Neural progenitor cell (in vitro differentiated cells): ENCODE measurements around the gene CIC. TPM values are rescaled to one million over a fixed set of nuclear protein-coding genes. Genes with fewer than 3 reads are reported as not detected.
A peak's percentile ranks its signal among the peaks of the same experiment; 100 is the strongest.

ENCODE experiments used
- DNase-seq: peaks from one replicate; pipeline ENCODE4 v3.0.0-alpha.2; 2016; ENCODE audit warnings: low spot score
- H2AFZ ChIP-seq: fragments of 200-600 bp; sonication (generic); replicated peaks from 2 replicates; pipeline ENCODE4 v1.6.1; 2016; ENCODE audit warnings: antibody characterized with exemption
- H3F3A ChIP-seq: fragments of 200-600 bp; sonication (generic); 2 replicates; pipeline ENCODE4 v1.6.1; 2016; ENCODE audit warnings: antibody characterized with exemption, low read depth
- H3K27ac ChIP-seq: fragments of 200-600 bp; sonication (generic); 2 replicates; pipeline ENCODE4 v1.5.1; 2016; ENCODE audit warnings: mild to moderate bottlenecking
- H3K27me3 ChIP-seq: fragments of 200-600 bp; sonication (generic); 2 replicates; pipeline ENCODE4 v1.6.1; 2016; ENCODE audit warnings: mild to moderate bottlenecking, moderate library complexity
- H3K36me3 ChIP-seq: fragments of 200-600 bp; sonication (generic); 2 replicates; pipeline ENCODE4 v1.5.1; 2016
- H3K4me1 ChIP-seq: fragments of 200-600 bp; sonication (generic); 2 replicates; pipeline ENCODE4 v1.6.1; 2016; ENCODE audit warnings: mixed run types
- H3K4me2 ChIP-seq: fragments of 200-600 bp; sonication (generic); 2 replicates; pipeline ENCODE4 v1.6.1; 2016
- H3K4me3 ChIP-seq: fragments of 200-600 bp; sonication (generic); 2 replicates; pipeline ENCODE4 v1.5.1; 2016
- H3K79me2 ChIP-seq: fragments of 200-600 bp; sonication (generic); 2 replicates; pipeline ENCODE4 v1.6.1; 2016; ENCODE audit warnings: low read depth
- H3K9ac ChIP-seq: fragments of 200-600 bp; sonication (generic); 2 replicates; pipeline ENCODE4 v1.6.1; 2016
- H3K9me3 ChIP-seq: fragments of 200-600 bp; sonication (generic); 2 replicates; pipeline ENCODE4 v1.5.1; 2016; ENCODE audit warnings: low read depth
- H4K20me1 ChIP-seq: fragments of 200-600 bp; sonication (generic); 2 replicates; pipeline ENCODE4 v1.6.1; 2016; ENCODE audit warnings: low read depth
- H3K27ac Mint-ChIP-seq: 3 replicates; pipeline ENCODE4 v1.8.0; 2021; ENCODE audit warnings: mixed read lengths
- H3K27me3 Mint-ChIP-seq: 2 replicates; pipeline ENCODE4 v1.8.0; 2022; ENCODE audit warnings: low read depth, mild to moderate bottlenecking, inconsistent platforms, moderate library complexity, mixed read lengths; ENCODE audit not compliant: insufficient read depth
- H3K36me3 Mint-ChIP-seq: 3 replicates; pipeline ENCODE4 v1.8.0; 2021; ENCODE audit warnings: mixed read lengths
- H3K4me1 Mint-ChIP-seq: 3 replicates; pipeline ENCODE4 v1.8.0; 2021; ENCODE audit warnings: mixed read lengths
- H3K4me3 Mint-ChIP-seq: 3 replicates; pipeline ENCODE4 v1.8.0; 2021; ENCODE audit warnings: mild to moderate bottlenecking, moderate library complexity, mixed read lengths
- H3K9me3 Mint-ChIP-seq: 3 replicates; pipeline ENCODE4 v1.8.0; 2020; ENCODE audit warnings: mixed read lengths
- CTCF ChIP-seq: fragments of 200-600 bp; sonication (generic); IDR thresholded peaks from 2 replicates; pipeline ENCODE4 v1.5.1; 2017; ENCODE audit warnings: antibody characterized with exemption, mild to moderate bottlenecking
- EZH2 ChIP-seq: fragments of 200-600 bp; sonication (generic); IDR thresholded peaks from 2 replicates; pipeline ENCODE4 v1.6.1; 2017; ENCODE audit warnings: antibody characterized with exemption, mild to moderate bottlenecking, moderate library complexity
- EZH2phosphoT487 ChIP-seq: fragments of 200-600 bp; sonication (generic); IDR thresholded peaks from 2 replicates; pipeline ENCODE4 v1.6.1; 2017; ENCODE audit warnings: antibody characterized with exemption
- total RNA-seq: library from RNA; depleted of rRNA; stranded (reverse); fragments of >200 nt; gene quantifications from 2 replicates; pipeline ENCODE4 v1.2.3, GENCODE V29; 2015; ENCODE audit warnings: low replicate concordance

The CIC gene
- total RNA-seq, 1 donor from 2014 or later, result 5.2 TPM

- Histone ChIP-seq H4K20me1 (peaks cover 13% of the 10 kb centered on the region), H3K4me1 (peaks cover 14% of the 10 kb centered on the region), H3K36me3 (no peaks in the 10 kb centered on the region), H3K27ac (no peak overlapping the region), H3K9me3 (no peaks in the 10 kb centered on the region), H3K4me2 (no peak overlapping the region), H3F3A (peaks cover 21% of the 10 kb centered on the region), H3K79me2 (peaks cover 22% of the 10 kb centered on the region), H3K4me3 (no peak overlapping the region), H3K27me3 (no peaks in the 10 kb centered on the region), H3K9ac (no peak overlapping the region), H2AFZ (no peak overlapping the region)
- peaks cover 26% of the 10 kb centered on the region for H3K4me1 Mint-ChIP-seq
- peaks cover 9% of the 10 kb centered on the region for H3K36me3 Mint-ChIP-seq
- peaks cover 10% of the 10 kb centered on the region for H3K27me3 Mint-ChIP-seq
- no peaks in the 10 kb centered on the region for H3K9me3 Mint-ChIP-seq
- no peak for DNase-seq
- H3K4me3 Mint-ChIP-seq, result peak overlapping the region; percentile 92
- peak overlapping the region; percentile 99 for H3K27ac Mint-ChIP-seq
- TF ChIP-seq EZH2phosphoT487, result no peak
- no peak for TF ChIP-seq CTCF
- TF ChIP-seq EZH2, result no peak
These were observed 34.8 kb downstream of the CIC start for GRCh38 chr19:42303876-42304275.

- no peak for DNase-seq
These were observed 37.6 kb downstream of the CIC start for GRCh38 chr19:42306646-42307045.

GRCh38 chr19:42309686-42310085 lies 40.6 kb downstream of the CIC start:
- TF ChIP-seq EZH2 (no peak), CTCF (no peak), EZH2phosphoT487 (no peak)
- peaks cover 11% of the 10 kb centered on the region for H3K4me1 Mint-ChIP-seq

More at GRCh38 chr19:42306646-42307045, 37.6 kb downstream of the CIC start:
- Histone ChIP-seq H3K79me2 (peaks cover 6% of the 10 kb centered on the region), H3K4me3 (no peak overlapping the region), H3K4me1 (peaks cover 7% of the 10 kb centered on the region), H3K4me2 (no peak overlapping the region), H3K27me3 (no peaks in the 10 kb centered on the region), H3K27ac (no peak overlapping the region), H2AFZ (no peak overlapping the region), H3F3A (peaks cover 21% of the 10 kb centered on the region), H3K9ac (no peak overlapping the region), H3K36me3 (no peaks in the 10 kb centered on the region), H3K9me3 (no peaks in the 10 kb centered on the region), H4K20me1 (peaks cover 4% of the 10 kb centered on the region)
- Mint-ChIP-seq H3K36me3 (peaks cover 4% of the 10 kb centered on the region), H3K27ac (no peak overlapping the region), H3K9me3 (no peaks in the 10 kb centered on the region), H3K4me3 (no peak overlapping the region), H3K27me3 (peaks cover 15% of the 10 kb centered on the region), H3K4me1 (peaks cover 15% of the 10 kb centered on the region)
- TF ChIP-seq EZH2 (no peak), CTCF (no peak), EZH2phosphoT487 (no peak)

More at GRCh38 chr19:42309686-42310085, 40.6 kb downstream of the CIC start:
- H3K27me3 ChIP-seq, result peaks cover 27% of the 10 kb centered on the region
- no peak overlapping the region for H3K4me3 Mint-ChIP-seq
- peaks cover 22% of the 10 kb centered on the region for H3K27me3 Mint-ChIP-seq
- H3K9me3 ChIP-seq, result no peaks in the 10 kb centered on the region
- DNase-seq, result no peak
- no peaks in the 10 kb centered on the region for H3K36me3 ChIP-seq
- no peak overlapping the region for H3K4me3 ChIP-seq
- no peak overlapping the region for H3K27ac ChIP-seq
- H3K27ac Mint-ChIP-seq, result no peak overlapping the region
- no peaks in the 10 kb centered on the region for H3K4me1 ChIP-seq
- H3K79me2 ChIP-seq, result no peaks in the 10 kb centered on the region
- peaks cover 4% of the 10 kb centered on the region for H3K36me3 Mint-ChIP-seq
- H3K9me3 Mint-ChIP-seq, result no peaks in the 10 kb centered on the region
- peaks cover 15% of the 10 kb centered on the region for H3F3A ChIP-seq
- no peak overlapping the region for H2AFZ ChIP-seq
- no peak overlapping the region for H3K4me2 ChIP-seq
- H4K20me1 ChIP-seq, result peaks cover 8% of the 10 kb centered on the region
- no peak overlapping the region for H3K9ac ChIP-seq
